Keratinocyte (primary cell): ENCODE measurements around the gene SLC30A1.

Experiments used
- CTCF ChIP-seq, 3 experiments: IDR thresholded peaks in 1 of 3; conservative IDR thresholded peaks in 1 of 3; optimal IDR thresholded peaks in 1 of 3; 2 replicates in 2 of 3; 3 replicates in 1 of 3; pipeline versions ENCODE3 to v1.5.1; 2011; ENCODE audit warnings: low read length in 3 of 3, mild to moderate bottlenecking in 3 of 3, moderate library complexity in 2 of 3, control low read depth in 1 of 3, inconsistent platforms in 1 of 3; ENCODE audit not compliant: insufficient read depth in 2 of 3; ENCODE audit errors: extremely low read depth in 1 of 3
- EZH2 ChIP-seq: IDR thresholded peaks from one replicate; pipeline ENCODE4 v1.6.1; 2012; ENCODE audit warnings: inconsistent platforms, mild to moderate bottlenecking, low read length, moderate library complexity

DNA sequence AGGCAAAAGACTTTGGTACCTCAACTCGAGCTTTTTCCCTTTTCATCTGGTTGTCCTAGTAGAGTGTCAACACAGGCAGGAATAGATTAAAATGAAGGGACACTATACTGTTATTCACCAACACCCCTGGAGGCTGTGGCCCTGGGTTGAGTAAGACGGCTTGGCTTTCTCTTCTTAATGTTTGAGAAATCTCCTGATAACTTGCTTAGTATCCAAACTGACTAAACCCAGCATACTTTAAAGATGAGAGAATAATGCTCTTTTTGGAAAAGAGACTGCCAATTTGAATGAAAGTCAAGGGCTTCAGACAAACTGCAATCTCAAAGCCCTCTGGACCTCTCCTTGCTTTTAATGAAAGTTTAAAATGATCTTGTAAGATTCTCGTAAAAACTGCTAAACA, 2.6 kb upstream of the SLC30A1 start:
- TF ChIP-seq CTCF (optimal IDR thresholded peaks at IDR 0.05 in 1 of 3, IDR thresholded peaks at IDR 0.05 in 1 of 3, conservative IDR thresholded peaks at IDR 0.05 in 1 of 3; ENCODE audit: extremely low read depth in 1 of 3, insufficient read depth in 2 of 3, low read length in 3 of 3) (no peak), EZH2 (no peak)
